ENCODE data around the gene AKAP6. TPM values are rescaled to one million over a fixed set of nuclear protein-coding genes. Genes with fewer than 3 reads are reported as not detected.

The AKAP6 gene
- total RNA-seq, 1 experiment from 2014 or later, result 1.1 TPM

DNA sequence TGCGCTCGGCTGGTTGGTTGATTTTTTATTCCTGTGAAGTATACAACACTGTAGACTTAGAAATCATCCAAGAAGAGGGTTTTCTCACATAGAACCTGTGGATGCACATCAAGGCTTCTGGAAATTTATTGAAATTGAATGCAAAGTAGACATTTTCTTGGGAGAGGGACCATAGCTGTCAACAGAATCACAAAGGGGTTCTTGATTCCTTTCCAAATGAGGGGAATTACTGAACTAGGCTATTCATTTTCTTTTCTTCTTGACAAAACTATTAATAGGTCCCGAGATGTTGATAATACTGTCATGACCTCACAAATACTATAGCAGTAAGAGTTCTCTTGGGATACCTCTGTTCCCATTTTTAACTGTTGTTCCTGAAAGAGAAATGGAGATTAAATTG is 73.9 kb downstream of the AKAP6 start:
- Histone ChIP-seq H2AFZ (ENCODE audit: low read length) (no peak overlapping the region), H4K8ac (replicated peaks; ENCODE audit: insufficient read length, low read depth, low read length) (no peak overlapping the region), H4K91ac (ENCODE audit: insufficient read length, low read depth, low read length) (no peak overlapping the region), H3K23ac (ENCODE audit: insufficient read length, low read depth, low read length) (no peak overlapping the region), H3K9ac (ENCODE audit: extremely low read depth, insufficient read length, low read length) (no peak overlapping the region), H2BK20ac (ENCODE audit: low read depth, low read length, poor library complexity, severe bottlenecking) (no peak overlapping the region), H3K27ac (ENCODE audit: insufficient read length, low read depth, low read length) (no peak overlapping the region), H3K27me3 (ENCODE audit: insufficient read depth, low read length) (no peaks in the 10 kb centered on the region), H3T11ph (ENCODE audit: low read length) (no peak overlapping the region), H2AK5ac (ENCODE audit: insufficient read length, low read length) (no peak overlapping the region), H3K23me2 (ENCODE audit: insufficient read length, low read depth, low read length, poor library complexity, severe bottlenecking) (no peaks in the 10 kb centered on the region), H3K18ac (ENCODE audit: insufficient read length, low read depth, low read length) (no peak overlapping the region), H3K4me2 (ENCODE audit: insufficient read depth, insufficient read length, low read length) (no peak overlapping the region), H2BK120ac (ENCODE audit: low read depth, low read length, poor library complexity, severe bottlenecking) (no peak overlapping the region), H2BK5ac (ENCODE audit: insufficient read length, low read length) (no peak overlapping the region), H3K14ac (ENCODE audit: insufficient read depth, low read length) (no peak overlapping the region), H3K56ac (ENCODE audit: insufficient read length, low read depth, low read length) (no peak overlapping the region), H3K4ac (ENCODE audit: low read depth, low read length) (no peak overlapping the region), H3K79me1 (ENCODE audit: insufficient read depth, low read depth, low read length, poor library complexity, severe bottlenecking) (no peaks in the 10 kb centered on the region), H3K9me3 (ENCODE audit: control insufficient read depth, low read depth, low read length) (no peaks in the 10 kb centered on the region), H3K4me1 (ENCODE audit: insufficient read depth, low read length) (peaks cover 6% of the 10 kb centered on the region; the same call in 1 of the 2 replicates), H4K5ac (ENCODE audit: insufficient read length, low read depth, low read length) (no peak overlapping the region), H4K20me1 (ENCODE audit: control insufficient read depth, insufficient read depth, insufficient read length) (no peaks in the 10 kb centered on the region), H3K79me2 (ENCODE audit: insufficient read depth, low read length) (no peaks in the 10 kb centered on the region), H2BK15ac (ENCODE audit: low read depth, low read length) (no peak overlapping the region), H2BK12ac (ENCODE audit: insufficient read length, low read depth, low read length) (no peak overlapping the region)
- no peak for TF ChIP-seq CTCF (conservative IDR thresholded peaks at IDR 0.05)
- Mint-ChIP-seq H3K36me3 (ENCODE audit: insufficient read depth in 1 of 3, low read depth in 3 of 3) (no peaks in the 10 kb centered on the region), H3K9me3 (no peaks in the 10 kb centered on the region), H3K27me3 (ENCODE audit: low read depth) (no peaks in the 10 kb centered on the region), H3K27ac (no peak overlapping the region; a peak in 1 of 7 replicates), H3K4me3 (no peak overlapping the region), H3K4me1 (peaks cover 9 to 14% of the 10 kb centered on the region in 2 experiments)
- no CpG with 5 or more reads among the region's 3 CpGs for WGBS (ENCODE audit: extremely low coverage, insufficient read length, low lambda C conversion rate)
- no peak for DNase-seq

All from H9 (cell line).